Endothelial cell of umbilical vein (primary cell): Measurements from ENCODE around the gene TRAPPC3. TPM values are rescaled to one million over a fixed set of nuclear protein-coding genes. Genes with fewer than 3 reads are reported as not detected.

Experiments
- BruUV-seq: library from RNA; stranded (reverse); fragments of 400-500 nt; replicated peaks from 2 replicates; lab custom pipeline; 2021; lab: Mats Ljungman, UMichigan
- CTCF ChIA-PET: fragments of 300-600, 350-600 bp; sonication (Branson Sonifier 250); formaldehyde crosslinking; loops from one replicate; lab custom pipeline; 2021; ENCODE audit warnings: antibody characterized with exemption, inconsistent platforms; lab: Charles Lee
- POLR2A ChIA-PET: fragments of 300-600, 350-600 bp; sonication (Branson Sonifier 250); formaldehyde crosslinking; loops from one replicate; lab custom pipeline; 2021; ENCODE audit warnings: antibody characterized with exemption, inconsistent platforms; lab: Charles Lee
- DNase-seq: peaks from one replicate; pipeline ENCODE4 v3.0.0-alpha.2; 2011; ENCODE audit warnings: low read depth, low spot score
- FAIRE-seq: peaks from 2 replicates; lab custom pipeline; 2011; peaks lifted over from hg19 to GRCh38; lab: Jason Lieb, UNC
- H2AFZ ChIP-seq: 2 replicates; pipeline ENCODE4 v1.6.0; 2012; ENCODE audit warnings: low read depth, low read length, control low read depth, inconsistent platforms
- H3K27ac ChIP-seq: 2 replicates; pipeline ENCODE4 v1.5.1; 2011; ENCODE audit warnings: low read depth, mild to moderate bottlenecking, control low read depth, low read length, moderate library complexity; ENCODE audit not compliant: insufficient read depth
- H3K27me3 ChIP-seq, 2 experiments: 2 replicates each; pipeline versions ENCODE4 v1.6.0 to v1.6.1; 2011; ENCODE audit warnings: low read length in 2 of 2, mixed read lengths in 1 of 2; ENCODE audit not compliant: control insufficient read depth in 2 of 2, insufficient read depth in 2 of 2
- H3K36me3 ChIP-seq, 2 experiments: 2 replicates in 1 of 2; 3 replicates in 1 of 2; pipeline ENCODE4 v1.5.1; 2011; ENCODE audit warnings: low read length in 2 of 2, mild to moderate bottlenecking in 1 of 2, moderate library complexity in 1 of 2; ENCODE audit not compliant: control insufficient read depth in 2 of 2, insufficient read depth in 2 of 2; ENCODE audit errors: extremely low read depth in 1 of 2
- H3K4me1 ChIP-seq: 3 replicates; pipeline ENCODE4 v1.5.1; 2011; ENCODE audit warnings: mild to moderate bottlenecking, low read length; ENCODE audit not compliant: control insufficient read depth, insufficient read depth; ENCODE audit errors: extremely low read depth
- H3K4me2 ChIP-seq: 2 replicates; pipeline ENCODE4 v1.6.1; 2011; ENCODE audit warnings: low read length, control low read depth, mixed read lengths; ENCODE audit not compliant: insufficient read depth
- H3K4me3 ChIP-seq, 3 experiments: fragments of 200-600 bp in 1 of 3; sonication (generic), shearing (Covaris generic) in 1 of 3; replicated peaks in 1 of 3; 2 replicates each; pipeline ENCODE4 v1.5.1; 2011 to 2016; ENCODE audit warnings: control low read depth in 3 of 3, low read length in 3 of 3, mild to moderate bottlenecking in 2 of 3, inconsistent platforms in 1 of 3, low read depth in 1 of 3, moderate library complexity in 1 of 3; ENCODE audit not compliant: insufficient read depth in 1 of 3
- H3K79me2 ChIP-seq: 2 replicates; pipeline ENCODE4 v1.6.0; 2012; ENCODE audit warnings: low read length, inconsistent platforms; ENCODE audit not compliant: control insufficient read depth, insufficient read depth
- H3K9ac ChIP-seq: replicated peaks from 2 replicates; pipeline ENCODE3; 2011; ENCODE audit warnings: low read length, control low read depth; ENCODE audit not compliant: insufficient read depth; ENCODE audit errors: extremely low read depth
- H3K9me1 ChIP-seq: replicated peaks from 3 replicates; pipeline ENCODE4 v1.6.0; 2011; ENCODE audit warnings: mild to moderate bottlenecking, low read length; ENCODE audit not compliant: control insufficient read depth, insufficient read depth; ENCODE audit errors: extremely low read depth
- H3K9me3 ChIP-seq: replicated peaks from 2 replicates; pipeline ENCODE4 v1.5.1; 2012; ENCODE audit warnings: low read length, inconsistent platforms; ENCODE audit not compliant: control insufficient read depth, insufficient read depth
- H4K20me1 ChIP-seq: replicated peaks from 2 replicates; pipeline ENCODE3; 2011; ENCODE audit warnings: mild to moderate bottlenecking, low read length; ENCODE audit not compliant: control insufficient read depth, insufficient read depth; ENCODE audit errors: extremely low read depth
- EZH2 ChIP-seq: IDR thresholded peaks from 2 replicates; pipeline ENCODE4 v1.6.1; 2012; ENCODE audit warnings: borderline replicate concordance, low read depth, mild to moderate bottlenecking, moderate library complexity, low read length, inconsistent platforms; ENCODE audit not compliant: severe bottlenecking
- FOS ChIP-seq: IDR thresholded peaks from 2 replicates; pipeline ENCODE4 v1.6.1; 2011; ENCODE audit warnings: mild to moderate bottlenecking, low read length, moderate library complexity, borderline replicate concordance; ENCODE audit not compliant: insufficient read depth
- GATA2 ChIP-seq: IDR thresholded peaks from 2 replicates; pipeline ENCODE4 v1.7.0; 2011; ENCODE audit warnings: low read depth, mild to moderate bottlenecking, moderate library complexity, mixed read lengths, low read length; ENCODE audit not compliant: insufficient read length, insufficient read depth
- JUN ChIP-seq: IDR thresholded peaks from 2 replicates; pipeline ENCODE4 v1.6.1; 2011; ENCODE audit warnings: borderline replicate concordance, low read depth; ENCODE audit not compliant: insufficient read length, insufficient read depth
- MYC ChIP-seq: IDR thresholded peaks from one replicate; pipeline ENCODE4 v1.6.1; 2011; ENCODE audit warnings: mild to moderate bottlenecking, low read depth, low read length
- POLR2A ChIP-seq: IDR thresholded peaks from 2 replicates; pipeline ENCODE4 v1.6.1; 2012; ENCODE audit warnings: low read depth, mild to moderate bottlenecking, control low read depth, low read length
- POLR2AphosphoS5 ChIP-seq: IDR thresholded peaks from 2 replicates; pipeline ENCODE4 v1.6.1; 2012; ENCODE audit warnings: low read depth, mild to moderate bottlenecking, control low read depth, low read length, moderate library complexity; ENCODE audit not compliant: insufficient read depth
- dilution Hi-C: fragments of 300-500 bp; cut with MboI; formaldehyde crosslinking; loops from one replicate; pipeline ENCODE4 v1.15.0; 2019; ENCODE audit warnings: low sequenced_read_pairs; ENCODE audit not compliant: extremely low pct_ligation_motif_present
- intact Hi-C: fragments of 100-400 bp; cut with micrococcal nuclease; formaldehyde crosslinking; loops from one replicate; pipeline ENCODE4 v1.10.0; 2022
- polyA plus RNA-seq, 4 experiments: library from polyadenylated mRNA; depleted of rRNA in 3 of 4; stranded (reverse) in 3 of 4; unstranded in 1 of 4; fragments of >200 nt; gene quantifications; 2 replicates each; pipeline versions ENCODE4 v1.2.1 to v1.2.3, GENCODE V29; 2011 to 2012; ENCODE audit warnings: missing spikeins in 1 of 4
- total RNA-seq: library from RNA; stranded (reverse); gene quantifications from 2 replicates; pipeline ENCODE4 v1.2.3, GENCODE V29; 2021
- TF ChIP-seq, protein P1 (sequence below): IDR thresholded peaks from 2 replicates; pipeline ENCODE4 v1.6.1; 2011; ENCODE audit not compliant: insufficient read depth, insufficient read length
- TF ChIP-seq, protein P2 (sequence below), 2 donors: IDR thresholded peaks; 1 replicate in 1 of 2; 2 replicates in 1 of 2; pipeline ENCODE4 v1.5.1; 2011; ENCODE audit warnings: low read length in 2 of 2, mild to moderate bottlenecking in 2 of 2, moderate library complexity in 2 of 2, control low read depth in 1 of 2, inconsistent platforms in 1 of 2, low read depth in 1 of 2; ENCODE audit not compliant: insufficient read depth in 1 of 2; ENCODE audit errors: extremely low read depth in 1 of 2

The TRAPPC3 gene
- total and polyA plus RNA-seq, 2 donors (not counting 3 experiments of a cell fraction or from before 2014, with no cell fraction given), result 93.4 to 125 TPM

DNA sequence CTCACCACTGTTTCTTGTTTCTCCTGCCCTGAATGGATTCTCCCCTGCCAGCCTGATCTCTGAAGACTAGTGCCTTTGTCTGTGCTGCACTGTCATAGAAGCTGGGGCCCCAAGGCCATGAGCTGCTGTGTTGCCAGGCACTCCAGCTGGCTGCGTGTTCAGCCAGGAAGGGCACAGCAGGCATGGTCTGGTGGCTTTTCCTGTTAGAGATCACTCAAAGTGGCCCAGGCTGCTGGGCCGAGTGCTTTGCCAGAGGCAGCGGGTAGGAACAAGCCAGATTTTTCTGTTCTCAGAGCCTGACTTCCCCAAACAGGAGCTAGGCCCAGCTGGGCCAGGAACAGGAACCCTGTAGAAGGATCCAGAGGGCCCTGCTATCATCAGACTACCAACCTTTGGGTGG is 55.4 kb downstream of the TRAPPC3 start:
- DNase-seq (no peak), FAIRE-seq (no peak)
- Histone ChIP-seq H3K9me1 (no peaks in the 10 kb centered on the region), H3K79me2 (peaks cover 22% of the 10 kb centered on the region), H3K4me3 (no peak overlapping the region), H3K36me3 (peaks cover 16 to 38% of the 10 kb centered on the region in 2 experiments), H3K4me2 (no peak overlapping the region), H4K20me1 (no peaks in the 10 kb centered on the region), H3K9ac (no peak overlapping the region), H3K27ac (no peak overlapping the region), H3K27me3 (no peaks in the 10 kb centered on the region), H2AFZ (no peak overlapping the region), H3K9me3 (no peaks in the 10 kb centered on the region), H3K4me1 (peaks cover 5% of the 10 kb centered on the region)
- intact Hi-C loops, result no loop called here
- POLR2A ChIA-PET, result no interaction called here
- CTCF ChIA-PET, result interaction anchor here (1.5 to 13.8 kb wide), 4 partner anchors 40 to 192 kb away, joined by 5 to 233 read pairs (median 5); partner anchors contain the start of gene TRAPPC3
- no TSS peak for BruUV-seq
- dilution Hi-C loops, result no loop called here
- no peak for TF ChIP-seq GATA2
- TF ChIP-seq, protein P1, sequence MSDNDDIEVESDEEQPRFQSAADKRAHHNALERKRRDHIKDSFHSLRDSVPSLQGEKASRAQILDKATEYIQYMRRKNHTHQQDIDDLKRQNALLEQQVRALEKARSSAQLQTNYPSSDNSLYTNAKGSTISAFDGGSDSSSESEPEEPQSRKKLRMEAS, result no peak
- TF ChIP-seq, protein P2, sequence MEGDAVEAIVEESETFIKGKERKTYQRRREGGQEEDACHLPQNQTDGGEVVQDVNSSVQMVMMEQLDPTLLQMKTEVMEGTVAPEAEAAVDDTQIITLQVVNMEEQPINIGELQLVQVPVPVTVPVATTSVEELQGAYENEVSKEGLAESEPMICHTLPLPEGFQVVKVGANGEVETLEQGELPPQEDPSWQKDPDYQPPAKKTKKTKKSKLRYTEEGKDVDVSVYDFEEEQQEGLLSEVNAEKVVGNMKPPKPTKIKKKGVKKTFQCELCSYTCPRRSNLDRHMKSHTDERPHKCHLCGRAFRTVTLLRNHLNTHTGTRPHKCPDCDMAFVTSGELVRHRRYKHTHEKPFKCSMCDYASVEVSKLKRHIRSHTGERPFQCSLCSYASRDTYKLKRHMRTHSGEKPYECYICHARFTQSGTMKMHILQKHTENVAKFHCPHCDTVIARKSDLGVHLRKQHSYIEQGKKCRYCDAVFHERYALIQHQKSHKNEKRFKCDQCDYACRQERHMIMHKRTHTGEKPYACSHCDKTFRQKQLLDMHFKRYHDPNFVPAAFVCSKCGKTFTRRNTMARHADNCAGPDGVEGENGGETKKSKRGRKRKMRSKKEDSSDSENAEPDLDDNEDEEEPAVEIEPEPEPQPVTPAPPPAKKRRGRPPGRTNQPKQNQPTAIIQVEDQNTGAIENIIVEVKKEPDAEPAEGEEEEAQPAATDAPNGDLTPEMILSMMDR (IDR thresholded peaks at IDR 0.05; ENCODE audit: extremely low read depth in 1 of 2, insufficient read depth in 1 of 2, low read depth in 1 of 2, low read length in 2 of 2), result no peak
- TF ChIP-seq JUN, result no peak
- no peak for TF ChIP-seq POLR2AphosphoS5
- no peak for TF ChIP-seq EZH2
- no peak for TF ChIP-seq POLR2A
- no peak for TF ChIP-seq FOS
- no peak for TF ChIP-seq MYC
